Measurements from ENCODE around the gene MAMDC4. TPM values are rescaled to one million over a fixed set of nuclear protein-coding genes. Genes with fewer than 3 reads are reported as not detected.

MAMDC4 gene
- total RNA-seq, 2 donors from 2014 or later, result 5.2 to 17.7 TPM

DNA sequence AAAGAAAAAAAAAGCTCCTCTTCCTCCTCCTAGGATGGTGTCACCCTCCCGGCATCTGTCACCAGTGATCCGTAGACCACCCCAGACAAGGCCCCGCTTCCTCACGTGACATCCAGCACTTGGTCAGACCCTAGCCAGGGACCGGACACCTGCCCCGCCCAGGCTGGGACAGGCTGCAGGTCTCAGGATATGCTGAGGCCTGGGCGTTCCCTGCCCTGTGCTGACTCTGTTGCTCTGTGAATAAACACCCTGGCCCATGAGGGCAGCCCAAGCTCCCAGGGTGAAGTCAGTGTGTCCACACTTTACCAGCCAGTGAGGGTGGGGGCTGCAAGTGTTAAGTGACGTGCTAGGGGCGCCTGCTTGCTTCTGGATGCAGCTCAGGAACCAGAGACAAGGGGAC lies 8.4 kb downstream of the MAMDC4 start:
- no peak for DNase-seq (ENCODE audit: low spot score)
- TF ChIP-seq POLR2AphosphoS5 (IDR thresholded peaks at IDR 0.05), result no peak
- Histone ChIP-seq H3K4me1 (replicated peaks) (peaks cover 23% of the 10 kb centered on the region), H3K4me3 (no peak overlapping the region), H3K27me3 (replicated peaks; ENCODE audit: insufficient read depth) (no peaks in the 10 kb centered on the region), H3K27ac (no peak overlapping the region), H3K36me3 (peaks cover 6 to 13% of the 10 kb centered on the region in 2 donors), H3K9me3 (no peaks in the 10 kb centered on the region)
- intact Hi-C loops (cut with DNase I), result no loop called here
- 86% methylated on average over 9 of the region's 9 CpGs for WGBS

DNA sequence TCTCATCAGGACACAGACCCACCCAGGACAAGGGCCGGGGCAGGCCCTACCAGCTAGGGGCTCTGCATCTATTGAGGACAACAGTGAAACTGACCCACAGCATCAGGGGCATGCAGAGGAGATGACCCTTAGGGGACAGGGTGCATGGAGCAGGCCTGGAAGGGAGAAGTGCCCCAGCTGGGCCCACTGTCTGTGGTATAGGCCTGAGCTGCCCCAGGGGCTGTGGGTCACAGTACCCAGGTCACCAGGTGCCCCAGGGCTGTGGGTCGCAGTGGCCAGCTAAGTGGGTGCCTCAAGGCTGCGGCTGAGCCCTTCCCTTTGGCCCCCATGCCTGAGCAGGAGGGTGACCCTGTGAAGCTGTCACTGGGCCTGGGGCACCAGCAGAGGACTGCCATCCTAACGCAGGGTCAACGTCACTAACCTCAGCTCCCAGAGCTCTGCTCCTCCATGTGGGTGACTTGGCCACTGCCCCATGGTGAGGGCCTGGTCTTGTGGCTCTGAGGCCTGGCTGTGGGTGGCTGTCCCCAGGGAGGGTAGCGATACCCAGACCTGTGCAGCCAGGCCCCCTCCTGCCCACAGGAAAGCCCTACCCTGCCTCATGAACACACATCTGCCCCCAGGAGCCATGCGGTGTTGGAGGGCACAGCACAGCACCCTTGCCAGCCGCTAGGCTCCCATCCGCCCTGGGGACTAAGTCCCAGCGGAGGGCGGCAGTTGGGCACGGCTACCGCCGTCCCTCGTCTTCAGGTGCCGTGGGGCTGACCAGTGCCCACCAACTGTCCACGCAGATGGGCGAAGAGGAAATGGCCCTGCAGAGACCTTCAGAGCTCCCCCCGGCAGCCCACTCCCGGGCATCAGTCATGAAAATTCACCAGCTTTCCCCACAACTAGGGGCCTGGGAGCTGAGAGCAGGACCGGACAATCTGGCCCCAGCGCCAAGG lies 9.1 kb downstream of the MAMDC4 start:
- Histone ChIP-seq H3K27ac (no peak overlapping the region), H3K9me3 (no peaks in the 10 kb centered on the region), H3K4me1 (replicated peaks) (peaks cover 23% of the 10 kb centered on the region), H3K27me3 (replicated peaks; ENCODE audit: insufficient read depth) (no peaks in the 10 kb centered on the region), H3K4me3 (no peak overlapping the region), H3K36me3 (peaks cover 6 to 13% of the 10 kb centered on the region in 2 donors)
- 91% methylated on average over 13 of the region's 22 CpGs for WGBS
- TF ChIP-seq POLR2AphosphoS5 (IDR thresholded peaks at IDR 0.05), result no peak
- no peak for TF ChIP-seq POLR2A (IDR thresholded peaks at IDR 0.05)
- TF ChIP-seq, protein P1, sequence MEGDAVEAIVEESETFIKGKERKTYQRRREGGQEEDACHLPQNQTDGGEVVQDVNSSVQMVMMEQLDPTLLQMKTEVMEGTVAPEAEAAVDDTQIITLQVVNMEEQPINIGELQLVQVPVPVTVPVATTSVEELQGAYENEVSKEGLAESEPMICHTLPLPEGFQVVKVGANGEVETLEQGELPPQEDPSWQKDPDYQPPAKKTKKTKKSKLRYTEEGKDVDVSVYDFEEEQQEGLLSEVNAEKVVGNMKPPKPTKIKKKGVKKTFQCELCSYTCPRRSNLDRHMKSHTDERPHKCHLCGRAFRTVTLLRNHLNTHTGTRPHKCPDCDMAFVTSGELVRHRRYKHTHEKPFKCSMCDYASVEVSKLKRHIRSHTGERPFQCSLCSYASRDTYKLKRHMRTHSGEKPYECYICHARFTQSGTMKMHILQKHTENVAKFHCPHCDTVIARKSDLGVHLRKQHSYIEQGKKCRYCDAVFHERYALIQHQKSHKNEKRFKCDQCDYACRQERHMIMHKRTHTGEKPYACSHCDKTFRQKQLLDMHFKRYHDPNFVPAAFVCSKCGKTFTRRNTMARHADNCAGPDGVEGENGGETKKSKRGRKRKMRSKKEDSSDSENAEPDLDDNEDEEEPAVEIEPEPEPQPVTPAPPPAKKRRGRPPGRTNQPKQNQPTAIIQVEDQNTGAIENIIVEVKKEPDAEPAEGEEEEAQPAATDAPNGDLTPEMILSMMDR (IDR thresholded peaks at IDR 0.05), result no peak
- DNase-seq (ENCODE audit: low spot score), result no peak
- intact Hi-C loops (cut with DNase I), result no loop called here

DNA sequence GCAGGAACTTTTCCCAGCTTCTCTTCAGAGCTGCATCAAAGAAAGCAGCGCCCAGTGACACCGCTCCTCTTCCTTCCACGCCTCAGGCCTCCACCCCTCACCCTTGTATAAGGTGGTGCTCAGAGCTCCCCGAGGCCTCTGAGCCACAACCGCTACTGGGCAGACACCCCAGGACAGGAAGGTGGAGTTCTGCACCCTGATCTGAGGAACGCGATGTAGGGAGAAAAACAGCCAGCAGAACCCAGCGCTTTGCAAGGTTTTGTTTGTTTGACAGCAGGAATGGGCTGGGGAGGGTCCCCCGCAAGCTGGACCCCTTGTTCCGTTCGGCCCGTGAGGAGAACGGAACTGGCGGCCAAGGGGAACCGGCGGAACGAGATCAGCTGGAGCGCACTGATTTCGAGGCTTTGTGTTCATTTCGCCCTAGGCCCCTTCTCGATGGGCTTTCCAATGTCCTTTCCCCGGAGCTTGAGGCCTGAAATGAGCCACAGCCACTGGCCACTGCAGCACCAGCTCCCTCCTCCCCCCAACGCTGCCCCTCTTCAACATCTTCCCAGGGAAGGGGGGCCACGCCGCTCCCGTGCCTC lies 9.8 kb downstream of the MAMDC4 start:
- Histone ChIP-seq H3K27ac (no peak overlapping the region), H3K4me3 (no peak overlapping the region), H3K27me3 (replicated peaks; ENCODE audit: insufficient read depth) (no peaks in the 10 kb centered on the region), H3K4me1 (replicated peaks) (peaks cover 23% of the 10 kb centered on the region), H3K9me3 (no peaks in the 10 kb centered on the region), H3K36me3 (peaks cover 6 to 13% of the 10 kb centered on the region in 2 donors)
- TF ChIP-seq POLR2A (IDR thresholded peaks at IDR 0.05) (no peak), POLR2AphosphoS5 (IDR thresholded peaks at IDR 0.05) (no peak)
- TF ChIP-seq, protein P1 (IDR thresholded peaks at IDR 0.05), result no peak
- intact Hi-C loops (cut with DNase I), result no loop called here
- DNase-seq (ENCODE audit: low spot score), result no peak
- WGBS, result 82% methylated on average over 25 of the region's 26 CpGs

DNA sequence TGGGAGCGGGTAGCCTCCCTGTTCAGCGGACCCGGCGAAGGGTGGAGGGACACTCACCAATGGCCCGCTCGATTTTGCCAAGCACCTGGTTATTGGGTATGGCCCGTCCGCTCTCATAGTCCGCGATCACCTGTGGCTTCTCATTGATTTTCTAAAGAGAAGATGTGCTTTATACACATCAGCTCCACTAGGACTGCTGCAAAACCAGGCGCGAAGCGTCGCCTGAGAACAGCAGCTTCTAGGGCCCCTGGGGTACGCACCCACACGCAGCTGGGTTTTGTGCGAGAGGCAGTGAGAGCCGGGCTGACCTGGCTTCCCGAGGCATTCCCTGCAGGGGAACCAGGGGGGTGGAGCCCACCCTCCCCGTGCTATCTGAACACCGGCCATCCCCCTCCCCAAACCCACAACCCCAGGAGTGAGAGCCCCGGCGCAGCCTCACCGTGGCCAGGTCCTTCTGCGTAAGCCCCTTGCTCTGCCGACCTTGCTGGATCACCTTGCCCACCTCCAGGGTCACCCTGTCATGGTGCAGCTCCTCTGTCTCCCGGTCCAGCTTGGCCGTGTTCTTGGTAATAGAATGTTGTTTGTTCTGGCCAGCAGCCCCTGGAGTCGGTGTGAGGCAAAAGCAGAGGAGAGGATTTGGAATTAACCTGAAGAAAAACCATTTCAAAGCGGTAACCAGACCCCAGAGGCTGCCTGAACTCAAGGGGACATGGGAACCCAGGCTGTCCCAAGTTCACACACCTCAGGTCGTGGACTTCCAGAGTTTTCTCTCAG lies 10.9 kb downstream of the MAMDC4 start:
- Histone ChIP-seq H3K4me3 (no peak overlapping the region), H3K4me1 (replicated peaks) (peaks cover 22% of the 10 kb centered on the region), H3K27ac (no peak overlapping the region), H3K36me3 (peaks cover 6 to 13% of the 10 kb centered on the region in 2 donors), H3K9me3 (no peaks in the 10 kb centered on the region), H3K27me3 (replicated peaks; ENCODE audit: insufficient read depth) (no peaks in the 10 kb centered on the region)
- no peak for DNase-seq (ENCODE audit: low spot score)
- WGBS, result 83% methylated on average over 30 of the region's 31 CpGs
- intact Hi-C loops (cut with DNase I), result no loop called here
- TF ChIP-seq, protein P1 (IDR thresholded peaks at IDR 0.05), result no peak
- TF ChIP-seq POLR2A (IDR thresholded peaks at IDR 0.05) (no peak), POLR2AphosphoS5 (IDR thresholded peaks at IDR 0.05) (no peak)

All from prostate gland (tissue), 2 donors.